HG03432 (cell line): ENCODE results near the gene SOX1.

Experiments
- ATAC-seq: cut with Tn5 transposase; IDR thresholded peaks from one replicate; pipeline ENCODE4 v1.9.1; 2021; ENCODE audit warnings: mild to moderate bottlenecking, moderate library complexity; ENCODE audit not compliant: unreplicated experiment

The SOX1 gene

GRCh38 chr13:112105244-112105681 lies 38.3 kb downstream of the SOX1 start:
- no peak for ATAC-seq

- no peak for ATAC-seq
Observed at GRCh38 chr13:112105892-112106291, 38.9 kb downstream of the SOX1 start.

GRCh38 chr13:112106478-112107141 lies 39.7 kb downstream of the SOX1 start:
- no peak for ATAC-seq

GRCh38 chr13:112107289-112107688 lies 40.3 kb downstream of the SOX1 start:
- ATAC-seq: no peak

GRCh38 chr13:112110479-112110878 lies 43.5 kb downstream of the SOX1 start:
- no peak for ATAC-seq

- no peak for ATAC-seq
Observed at GRCh38 chr13:112111239-112111857, 44.4 kb downstream of the SOX1 start.

GRCh38 chr13:112112534-112113276 lies 45.8 kb downstream of the SOX1 start:
- no peak for ATAC-seq

GRCh38 chr13:112113348-112113747 lies 46.4 kb downstream of the SOX1 start:
- ATAC-seq: no peak

- no peak for ATAC-seq
Observed at GRCh38 chr13:112113851-112114250, 46.9 kb downstream of the SOX1 start.

GRCh38 chr13:112114391-112114790 lies 47.4 kb downstream of the SOX1 start:
- ATAC-seq: no peak

- ATAC-seq: no peak
Observed at GRCh38 chr13:112115403-112116091, 48.6 kb downstream of the SOX1 start.

GRCh38 chr13:112116187-112116950 lies 49.4 kb downstream of the SOX1 start:
- ATAC-seq: no peak

- no peak for ATAC-seq
Observed at GRCh38 chr13:112117258-112117954, 50.5 kb downstream of the SOX1 start.

- ATAC-seq: no peak
Observed at GRCh38 chr13:112117955-112118302, 51.0 kb downstream of the SOX1 start.

GRCh38 chr13:112118451-112119064 lies 51.6 kb downstream of the SOX1 start:
- no peak for ATAC-seq

- ATAC-seq: no peak
Observed at GRCh38 chr13:112119192-112120030, 52.5 kb downstream of the SOX1 start.

GRCh38 chr13:112120031-112120373 lies 53.1 kb downstream of the SOX1 start:
- ATAC-seq: no peak
